Endometrial microvascular endothelial cells (primary cell): ENCODE results near the gene PACRG. TPM values are rescaled to one million over a fixed set of nuclear protein-coding genes. Genes with fewer than 3 reads are reported as not detected.

Experiments
- in situ Hi-C: cut with HindIII; loops from 2 replicates; pipeline ENCODE4 v1.10.0; 2017; ENCODE audit warnings: low sequenced_read_pairs, low pct_unique_long_range_greater_than_20kb; ENCODE audit errors: inconsistent ontology term
- total RNA-seq: library from RNA; depleted of rRNA; stranded (reverse); fragments of >200 nt; gene quantifications from one replicate; pipeline ENCODE4 v1.2.3, GENCODE V29; 2015; ENCODE audit errors: inconsistent ontology term

The PACRG gene
- total RNA-seq, 1 donor from 2014 or later: not detected

- in situ Hi-C loops: no loop called here
These were observed 624.4 kb downstream of the PACRG start for GRCh38 chr6:163352011-163352685.

- in situ Hi-C loops: no loop called here
These were observed 625.2 kb downstream of the PACRG start for GRCh38 chr6:163352966-163353365.

- in situ Hi-C loops: no loop called here
These were observed 626.3 kb downstream of the PACRG start for GRCh38 chr6:163354085-163354484.

GRCh38 chr6:163354761-163355425, 627.1 kb downstream of the PACRG start:
- in situ Hi-C loops: no loop called here

GRCh38 chr6:163355426-163355991, 627.7 kb downstream of the PACRG start:
- in situ Hi-C loops: no loop called here

- in situ Hi-C loops: no loop called here
These were observed 628.5 kb downstream of the PACRG start for GRCh38 chr6:163356324-163356723.

- in situ Hi-C loops: no loop called here
These were observed 629.0 kb downstream of the PACRG start for GRCh38 chr6:163356743-163357142.

- in situ Hi-C loops: no loop called here
These were observed 636.9 kb downstream of the PACRG start for GRCh38 chr6:163364641-163365040.

Other genes starting within 250 kb of the PACRG start
- not detected for gene PRKN, start 208 bp upstream of the PACRG start, total RNA-seq